HUES6 (cell line): ENCODE data around the gene C1orf74.

Experiments used
- H3K27ac ChIP-seq: 2 replicates; pipeline ENCODE4 v1.7.0; 2013; ENCODE audit warnings: low read depth, mild to moderate bottlenecking, low read length, inconsistent platforms
- H3K27me3 ChIP-seq: 2 replicates; pipeline ENCODE4 v1.6.1; 2013; ENCODE audit warnings: low read length; ENCODE audit not compliant: control insufficient read depth, insufficient read depth
- H3K36me3 ChIP-seq: 2 replicates; pipeline ENCODE4 v1.6.1; 2013; ENCODE audit warnings: low read length; ENCODE audit not compliant: control insufficient read depth, insufficient read depth
- H3K4me1 ChIP-seq: 2 replicates; pipeline ENCODE4 v1.6.1; 2013; ENCODE audit warnings: low read length; ENCODE audit not compliant: control insufficient read depth, insufficient read depth
- H3K4me3 ChIP-seq: 2 replicates; pipeline ENCODE4 v1.5.1; 2013; ENCODE audit warnings: low read depth, low read length
- H3K9ac ChIP-seq: one replicate; pipeline ENCODE4 v1.6.1; 2013; ENCODE audit warnings: mild to moderate bottlenecking, low read length
- H3K9me3 ChIP-seq: 2 replicates; pipeline ENCODE4 v1.6.1; 2013; ENCODE audit warnings: low read depth, low read length; ENCODE audit not compliant: control insufficient read depth, insufficient read depth

C1orf74 gene

GRCh38 chr1:209787551-209787950 is 3.2 kb upstream of the C1orf74 start:
- Histone ChIP-seq H3K27ac (no peak overlapping the region), H3K4me1 (no peaks in the 10 kb centered on the region; the same call in 1 of the 2 replicates), H3K27me3 (peaks cover 16% of the 10 kb centered on the region; the same call in 1 of the 2 replicates), H3K9me3 (no peaks in the 10 kb centered on the region), H3K36me3 (peaks cover 21% of the 10 kb centered on the region), H3K4me3 (no peak overlapping the region), H3K9ac (no peak overlapping the region)

- H3K9me3 ChIP-seq: no peaks in the 10 kb centered on the region
- peaks cover 22% of the 10 kb centered on the region for H3K36me3 ChIP-seq
- peaks cover 16% of the 10 kb centered on the region; the same call in 1 of the 2 replicates for H3K27me3 ChIP-seq
- no peak overlapping the region for H3K4me3 ChIP-seq
- H3K4me1 ChIP-seq: no peaks in the 10 kb centered on the region; the same call in 1 of the 2 replicates
- no peak overlapping the region for H3K9ac ChIP-seq
- H3K27ac ChIP-seq: no peak overlapping the region
These were observed 1.8 kb upstream of the C1orf74 start for GRCh38 chr1:209786146-209786545.

- Histone ChIP-seq H3K4me1 (no peaks in the 10 kb centered on the region; the same call in 1 of the 2 replicates), H3K9me3 (no peaks in the 10 kb centered on the region), H3K4me3 (no peak overlapping the region), H3K36me3 (peaks cover 20% of the 10 kb centered on the region), H3K27ac (no peak overlapping the region), H3K9ac (no peak overlapping the region), H3K27me3 (peaks cover 16% of the 10 kb centered on the region; the same call in 1 of the 2 replicates)
These were observed 1.2 kb upstream of the C1orf74 start for GRCh38 chr1:209785592-209785991.

GRCh38 chr1:209783386-209783785 is 973 bp downstream of the C1orf74 start:
- Histone ChIP-seq H3K36me3 (peaks cover 6% of the 10 kb centered on the region), H3K4me1 (no peaks in the 10 kb centered on the region; the same call in 1 of the 2 replicates), H3K9me3 (no peaks in the 10 kb centered on the region), H3K9ac (peak overlapping the region; percentile 91), H3K4me3 (peak overlapping the region; percentile 87), H3K27ac (no peak overlapping the region), H3K27me3 (peaks cover 16% of the 10 kb centered on the region; the same call in 1 of the 2 replicates)

GRCh38 chr1:209780268-209780667 is 4.1 kb downstream of the C1orf74 start:
- no peaks in the 10 kb centered on the region; the same call in 1 of the 2 replicates for H3K4me1 ChIP-seq
- no peak overlapping the region for H3K27ac ChIP-seq
- H3K4me3 ChIP-seq: no peak overlapping the region
- no peaks in the 10 kb centered on the region for H3K27me3 ChIP-seq
- H3K9me3 ChIP-seq: no peaks in the 10 kb centered on the region
- H3K9ac ChIP-seq: no peak overlapping the region
- peaks cover 6% of the 10 kb centered on the region for H3K36me3 ChIP-seq

GRCh38 chr1:209778102-209778501 is 6.3 kb downstream of the C1orf74 start:
- Histone ChIP-seq H3K36me3 (peaks cover 6% of the 10 kb centered on the region), H3K27ac (no peak overlapping the region), H3K4me1 (no peaks in the 10 kb centered on the region), H3K27me3 (no peaks in the 10 kb centered on the region), H3K4me3 (no peak overlapping the region), H3K9ac (no peak overlapping the region), H3K9me3 (no peaks in the 10 kb centered on the region)

GRCh38 chr1:209777587-209777986 is 6.8 kb downstream of the C1orf74 start:
- Histone ChIP-seq H3K9me3 (no peaks in the 10 kb centered on the region), H3K27me3 (no peaks in the 10 kb centered on the region), H3K36me3 (0 out of 2 replicates have a peak, but pooled peaks cover 1% of the 10 kb centered on the region), H3K4me1 (no peaks in the 10 kb centered on the region), H3K4me3 (no peak overlapping the region), H3K27ac (no peak overlapping the region), H3K9ac (no peak overlapping the region)

- Histone ChIP-seq H3K27me3 (no peaks in the 10 kb centered on the region), H3K4me3 (no peak overlapping the region), H3K27ac (no peak overlapping the region), H3K9ac (no peak overlapping the region), H3K4me1 (no peaks in the 10 kb centered on the region), H3K36me3 (no peaks in the 10 kb centered on the region), H3K9me3 (peaks cover 8% of the 10 kb centered on the region; the same call in 1 of the 2 replicates)
These were observed 8.7 kb downstream of the C1orf74 start for GRCh38 chr1:209775678-209776077.

- Histone ChIP-seq H3K4me3 (no peak overlapping the region), H3K36me3 (no peaks in the 10 kb centered on the region), H3K4me1 (0 out of 2 replicates have a peak, but pooled peaks cover 3% of the 10 kb centered on the region), H3K27ac (no peak overlapping the region), H3K9ac (no peak overlapping the region), H3K9me3 (peaks cover 8% of the 10 kb centered on the region; the same call in 1 of the 2 replicates), H3K27me3 (no peaks in the 10 kb centered on the region)
These were observed 9.8 kb downstream of the C1orf74 start for GRCh38 chr1:209774592-209774991.

GRCh38 chr1:209772126-209772525 is 12.2 kb downstream of the C1orf74 start:
- Histone ChIP-seq H3K27me3 (no peaks in the 10 kb centered on the region), H3K9me3 (peaks cover 8% of the 10 kb centered on the region; the same call in 1 of the 2 replicates), H3K27ac (no peak overlapping the region), H3K4me1 (0 out of 2 replicates have a peak, but pooled peaks cover 8% of the 10 kb centered on the region), H3K4me3 (no peak overlapping the region), H3K36me3 (no peaks in the 10 kb centered on the region), H3K9ac (no peak overlapping the region)

- no peak overlapping the region for H3K27ac ChIP-seq
- 0 out of 2 replicates have a peak, but pooled peaks cover 8% of the 10 kb centered on the region for H3K4me1 ChIP-seq
These were observed 13.5 kb downstream of the C1orf74 start for GRCh38 chr1:209770636-209771415.

More at GRCh38 chr1:209770636-209771415, 13.5 kb downstream of the C1orf74 start:
- Histone ChIP-seq H3K9me3 (peaks cover 8% of the 10 kb centered on the region; the same call in 1 of the 2 replicates), H3K4me3 (no peak overlapping the region), H3K36me3 (no peaks in the 10 kb centered on the region), H3K27me3 (no peaks in the 10 kb centered on the region), H3K9ac (no peak overlapping the region)
